Measurements from ENCODE around the gene NANOS2.

GRCh38 chr19:45889210-45889885 is 25.2 kb downstream of the NANOS2 start:
- TF ChIP-seq CAMTA2 (CRISPR knock-in tag; IDR thresholded peaks at IDR 0.05; ENCODE audit: borderline replicate concordance) (no peak), SRF (IDR thresholded peaks at IDR 0.05; ENCODE audit: low read depth, low read length) (no peak), KDM4B (CRISPR knock-in tag; IDR thresholded peaks at IDR 0.05) (no peak), POLR2A (IDR thresholded peaks at IDR 0.05; ENCODE audit: insufficient read depth in 1 of 2, low read depth in 2 of 2, low read length in 2 of 2) (no peak), KDM6A (CRISPR knock-in tag; IDR thresholded peaks at IDR 0.05; ENCODE audit: low read depth) (no peak), TP53 (CRISPR knock-in tag; conservative IDR thresholded peaks at IDR 0.05) (no peak), ZNF10 (CRISPR knock-in tag; IDR thresholded peaks at IDR 0.05; ENCODE audit: borderline replicate concordance, low read depth) (no peak), JUND (CRISPR knock-in tag; IDR thresholded peaks at IDR 0.05) (no peak), SMC3 (IDR thresholded peaks at IDR 0.05; ENCODE audit: low read length) (no peak), NFE2 (CRISPR knock-in tag; IDR thresholded peaks at IDR 0.05) (no peak), DRAP1 (CRISPR knock-in tag; IDR thresholded peaks at IDR 0.05) (no peak), RFX5 (IDR thresholded peaks at IDR 0.05; ENCODE audit: low read depth, low read length) (no peak)
- TF ChIP-seq, protein P1, sequence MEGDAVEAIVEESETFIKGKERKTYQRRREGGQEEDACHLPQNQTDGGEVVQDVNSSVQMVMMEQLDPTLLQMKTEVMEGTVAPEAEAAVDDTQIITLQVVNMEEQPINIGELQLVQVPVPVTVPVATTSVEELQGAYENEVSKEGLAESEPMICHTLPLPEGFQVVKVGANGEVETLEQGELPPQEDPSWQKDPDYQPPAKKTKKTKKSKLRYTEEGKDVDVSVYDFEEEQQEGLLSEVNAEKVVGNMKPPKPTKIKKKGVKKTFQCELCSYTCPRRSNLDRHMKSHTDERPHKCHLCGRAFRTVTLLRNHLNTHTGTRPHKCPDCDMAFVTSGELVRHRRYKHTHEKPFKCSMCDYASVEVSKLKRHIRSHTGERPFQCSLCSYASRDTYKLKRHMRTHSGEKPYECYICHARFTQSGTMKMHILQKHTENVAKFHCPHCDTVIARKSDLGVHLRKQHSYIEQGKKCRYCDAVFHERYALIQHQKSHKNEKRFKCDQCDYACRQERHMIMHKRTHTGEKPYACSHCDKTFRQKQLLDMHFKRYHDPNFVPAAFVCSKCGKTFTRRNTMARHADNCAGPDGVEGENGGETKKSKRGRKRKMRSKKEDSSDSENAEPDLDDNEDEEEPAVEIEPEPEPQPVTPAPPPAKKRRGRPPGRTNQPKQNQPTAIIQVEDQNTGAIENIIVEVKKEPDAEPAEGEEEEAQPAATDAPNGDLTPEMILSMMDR (CRISPR knock-in tag; IDR thresholded peaks at IDR 0.05): no peak

Measured in HepG2 (cell line).